SU-DHL-6 (cell line): ENCODE data around the gene CLDN4.

Experiments
- H2AFZ ChIP-seq: fragments of 200-600 bp; sonication (generic); 2 replicates; pipeline ENCODE4 v1.6.1; 2014; ENCODE audit warnings: low read depth, mild to moderate bottlenecking, moderate library complexity, mixed read lengths, antibody characterized with exemption, low read length; ENCODE audit not compliant: severe bottlenecking
- H3F3A ChIP-seq: fragments of 200-600 bp; shearing (Covaris generic); 2 replicates; pipeline ENCODE4 v1.6.0; 2016; ENCODE audit warnings: antibody characterized with exemption, mild to moderate bottlenecking; ENCODE audit not compliant: insufficient read depth
- H3K27ac ChIP-seq: fragments of 200-600 bp; sonication (generic); 2 replicates; pipeline ENCODE4 v1.5.1; 2016; ENCODE audit warnings: low read depth, mild to moderate bottlenecking, low read length, moderate library complexity, mixed read lengths
- H3K27me3 ChIP-seq: fragments of 200-600 bp; sonication (generic), shearing (Covaris generic); 2 replicates; pipeline ENCODE4 v1.6.0; 2014; ENCODE audit warnings: mild to moderate bottlenecking, low read length
- H3K36me3 ChIP-seq: fragments of 200-600 bp; sonication (generic); 2 replicates; pipeline ENCODE4 v1.6.1; 2014; ENCODE audit warnings: mild to moderate bottlenecking, low read length, mixed read lengths
- H3K4me2 ChIP-seq: fragments of 300-600, 200-600 bp; shearing (Covaris generic), sonication (generic); 2 replicates; pipeline ENCODE4 v1.6.0; 2014; ENCODE audit warnings: low read length, low read depth, mild to moderate bottlenecking; ENCODE audit not compliant: poor library complexity, severe bottlenecking
- H3K4me3 ChIP-seq: fragments of 200-600 bp; sonication (generic); 2 replicates; pipeline ENCODE4 v1.5.1; 2014; ENCODE audit warnings: antibody characterized with exemption, low read length, mild to moderate bottlenecking, mixed read lengths; ENCODE audit not compliant: insufficient read depth, poor library complexity, severe bottlenecking
- H3K79me2 ChIP-seq: fragments of 200-600 bp; sonication (generic); 2 replicates; pipeline ENCODE4 v1.6.1; 2014; ENCODE audit warnings: mild to moderate bottlenecking, low read length, moderate library complexity; ENCODE audit not compliant: insufficient read depth
- H3K9ac ChIP-seq: fragments of 200-600 bp; sonication (generic); 2 replicates; pipeline ENCODE4 v1.7.0; 2014; ENCODE audit warnings: mild to moderate bottlenecking, low read length
- H3K9me2 ChIP-seq: fragments of 200-600 bp; sonication (generic); replicated peaks from 2 replicates; pipeline ENCODE4 v1.6.1; 2014; ENCODE audit warnings: low read length; ENCODE audit not compliant: insufficient read depth
- H3K9me3 ChIP-seq: fragments of 200-600 bp; sonication (generic); 2 replicates; pipeline ENCODE4 v1.6.1; 2014; ENCODE audit warnings: low read length, mixed read lengths; ENCODE audit not compliant: insufficient read depth
- H4K20me1 ChIP-seq: fragments of 200-600 bp; sonication (generic); 2 replicates; pipeline ENCODE4 v1.6.1; 2014; ENCODE audit warnings: low read depth, mild to moderate bottlenecking, antibody characterized with exemption, low read length, moderate library complexity, mixed read lengths
- EZH2phosphoT487 ChIP-seq: fragments of 200-600 bp; sonication (generic), shearing (Covaris generic); conservative IDR thresholded peaks from 2 replicates; pipeline ENCODE4 v1.6.1; 2018; ENCODE audit warnings: mild to moderate bottlenecking, antibody characterized with exemption, low read length, moderate library complexity, mixed read lengths
- TF ChIP-seq, protein P1 (sequence below): fragments of 200-600 bp; sonication (generic); IDR thresholded peaks from one replicate; pipeline ENCODE4 v1.5.1; 2017; ENCODE audit warnings: antibody characterized with exemption, mild to moderate bottlenecking, low read length, moderate library complexity; ENCODE audit not compliant: insufficient read depth, poor library complexity, severe bottlenecking

CLDN4 gene

DNA sequence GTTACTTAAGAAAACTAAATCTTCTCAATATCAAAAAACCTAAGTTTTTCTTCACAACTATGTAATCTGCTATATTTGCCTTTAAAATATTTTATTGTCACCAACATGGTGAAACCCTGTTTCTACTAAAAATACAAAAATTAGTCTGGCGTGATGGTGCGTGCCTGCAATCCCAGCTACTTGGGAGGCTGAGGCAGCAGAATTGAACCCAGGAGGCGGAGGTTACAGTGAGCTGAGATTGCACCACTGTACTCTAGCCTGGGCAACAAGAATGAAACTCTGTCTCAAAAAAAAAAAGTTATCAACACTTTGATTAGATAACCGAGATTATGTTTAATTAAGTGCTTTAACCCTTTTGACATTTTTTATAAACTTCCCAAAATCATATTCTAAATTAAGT lies 28.3 kb upstream of the CLDN4 start:
- Histone ChIP-seq H3K9me2 (no peaks in the 10 kb centered on the region), H3K79me2 (no peaks in the 10 kb centered on the region), H3K9me3 (no peaks in the 10 kb centered on the region), H2AFZ (no peak overlapping the region), H4K20me1 (peaks cover 5% of the 10 kb centered on the region; the same call in 1 of the 2 replicates), H3F3A (peaks cover 7% of the 10 kb centered on the region; the same call in 1 of the 2 replicates), H3K4me2 (no peak overlapping the region), H3K9ac (no peak overlapping the region), H3K27me3 (no peaks in the 10 kb centered on the region; the same call in 1 of the 2 replicates), H3K27ac (no peak overlapping the region), H3K36me3 (no peaks in the 10 kb centered on the region), H3K4me3 (no peak overlapping the region)
- TF ChIP-seq, protein P1, sequence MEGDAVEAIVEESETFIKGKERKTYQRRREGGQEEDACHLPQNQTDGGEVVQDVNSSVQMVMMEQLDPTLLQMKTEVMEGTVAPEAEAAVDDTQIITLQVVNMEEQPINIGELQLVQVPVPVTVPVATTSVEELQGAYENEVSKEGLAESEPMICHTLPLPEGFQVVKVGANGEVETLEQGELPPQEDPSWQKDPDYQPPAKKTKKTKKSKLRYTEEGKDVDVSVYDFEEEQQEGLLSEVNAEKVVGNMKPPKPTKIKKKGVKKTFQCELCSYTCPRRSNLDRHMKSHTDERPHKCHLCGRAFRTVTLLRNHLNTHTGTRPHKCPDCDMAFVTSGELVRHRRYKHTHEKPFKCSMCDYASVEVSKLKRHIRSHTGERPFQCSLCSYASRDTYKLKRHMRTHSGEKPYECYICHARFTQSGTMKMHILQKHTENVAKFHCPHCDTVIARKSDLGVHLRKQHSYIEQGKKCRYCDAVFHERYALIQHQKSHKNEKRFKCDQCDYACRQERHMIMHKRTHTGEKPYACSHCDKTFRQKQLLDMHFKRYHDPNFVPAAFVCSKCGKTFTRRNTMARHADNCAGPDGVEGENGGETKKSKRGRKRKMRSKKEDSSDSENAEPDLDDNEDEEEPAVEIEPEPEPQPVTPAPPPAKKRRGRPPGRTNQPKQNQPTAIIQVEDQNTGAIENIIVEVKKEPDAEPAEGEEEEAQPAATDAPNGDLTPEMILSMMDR = no peak
- no peak for TF ChIP-seq EZH2phosphoT487

DNA sequence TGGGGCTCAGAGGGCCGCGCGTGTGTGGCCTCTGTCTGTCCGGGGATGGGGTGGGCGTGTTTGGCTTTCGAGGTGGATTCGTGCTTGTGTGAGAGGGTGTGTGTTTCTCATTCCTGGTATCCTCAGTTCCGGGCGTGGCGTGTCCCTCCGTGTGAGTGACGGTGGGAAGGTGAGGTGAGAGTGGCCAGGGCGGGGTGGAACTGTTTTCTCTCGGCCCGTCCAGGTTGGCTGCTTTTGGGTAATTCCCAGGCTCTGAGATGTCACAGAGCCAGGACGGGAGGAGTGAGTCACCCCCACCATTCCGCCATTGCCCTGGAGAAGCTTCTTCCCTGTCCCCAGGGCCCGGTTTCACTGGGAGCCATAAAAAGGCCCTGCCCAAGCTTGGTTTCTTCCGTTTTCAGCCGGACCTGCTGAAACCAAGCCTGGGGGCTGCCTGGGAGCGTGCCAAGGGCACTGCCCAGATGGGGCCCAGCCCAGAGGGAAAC lies 21.3 kb upstream of the CLDN4 start:
- Histone ChIP-seq H3K27ac (no peak overlapping the region), H3K9me2 (no peaks in the 10 kb centered on the region), H3K9me3 (no peaks in the 10 kb centered on the region), H4K20me1 (no peaks in the 10 kb centered on the region), H3K27me3 (no peaks in the 10 kb centered on the region; the same call in 1 of the 2 replicates), H3K36me3 (no peaks in the 10 kb centered on the region), H3K4me3 (no peak overlapping the region), H3K4me2 (no peak overlapping the region), H3F3A (no peaks in the 10 kb centered on the region), H3K9ac (no peak overlapping the region), H3K79me2 (no peaks in the 10 kb centered on the region), H2AFZ (no peak overlapping the region)
- TF ChIP-seq, protein P1 = no peak
- no peak for TF ChIP-seq EZH2phosphoT487

DNA sequence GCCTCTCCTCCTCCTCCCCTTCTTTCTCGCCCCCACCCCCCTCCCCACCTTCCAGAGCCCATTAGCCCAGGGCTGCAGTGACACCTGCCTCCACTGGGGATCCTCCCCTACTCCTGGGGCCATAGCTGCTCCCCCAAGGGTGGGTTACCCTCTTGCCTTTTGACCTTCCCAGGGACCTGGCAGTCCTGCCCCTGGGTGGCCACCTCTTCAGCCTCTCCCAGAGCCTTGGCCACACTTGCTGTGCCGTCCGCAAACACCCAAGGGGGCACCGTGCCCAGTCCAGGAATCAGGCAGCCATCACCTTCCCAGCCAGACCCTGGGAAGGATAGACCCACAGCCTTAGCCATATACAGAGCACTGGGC lies 19.8 kb upstream of the CLDN4 start:
- no peak for TF ChIP-seq EZH2phosphoT487
- TF ChIP-seq, protein P1 = no peak
- Histone ChIP-seq H3K9me2 (no peaks in the 10 kb centered on the region), H3K4me2 (no peak overlapping the region)

DNA sequence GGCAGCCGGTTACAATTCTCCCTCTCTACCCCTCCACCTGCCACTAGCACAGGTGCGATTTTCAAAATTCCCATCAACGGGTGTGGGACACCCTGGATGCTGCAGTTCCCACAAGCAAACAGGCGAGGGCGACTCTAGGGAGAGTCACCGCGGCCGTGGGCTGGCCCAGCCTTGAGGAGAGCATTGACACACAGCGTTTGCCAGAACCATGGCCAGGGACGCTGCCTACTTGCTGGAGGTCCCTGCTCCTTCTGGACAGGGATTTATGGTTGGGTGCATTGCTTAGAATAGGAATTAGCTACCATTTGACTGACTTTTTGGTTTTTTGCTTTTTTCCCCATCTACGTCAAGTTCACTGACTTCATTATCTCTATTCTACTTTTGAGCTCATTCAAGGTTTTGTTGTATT lies 19.0 kb upstream of the CLDN4 start:
- no peak overlapping the region for H3K4me3 ChIP-seq
- no peaks in the 10 kb centered on the region for H3K79me2 ChIP-seq
- no peak overlapping the region for H3K4me2 ChIP-seq
- H3K27ac ChIP-seq = no peak overlapping the region
- no peaks in the 10 kb centered on the region for H3K27me3 ChIP-seq
- no peaks in the 10 kb centered on the region for H3K36me3 ChIP-seq
- no peaks in the 10 kb centered on the region for H3K9me3 ChIP-seq
- H4K20me1 ChIP-seq = no peaks in the 10 kb centered on the region
- no peak for TF ChIP-seq EZH2phosphoT487
- TF ChIP-seq, protein P1 = peak; percentile 69
- H3F3A ChIP-seq = no peaks in the 10 kb centered on the region
- no peaks in the 10 kb centered on the region for H3K9me2 ChIP-seq
- H2AFZ ChIP-seq = no peak overlapping the region
- no peak overlapping the region for H3K9ac ChIP-seq

More for the DNA sequence above, 19.8 kb upstream of the CLDN4 start:
- Histone ChIP-seq H2AFZ (no peak overlapping the region), H3K27ac (no peak overlapping the region), H4K20me1 (no peaks in the 10 kb centered on the region), H3K9me3 (no peaks in the 10 kb centered on the region), H3K79me2 (no peaks in the 10 kb centered on the region), H3K4me3 (no peak overlapping the region), H3K27me3 (no peaks in the 10 kb centered on the region), H3K9ac (no peak overlapping the region), H3K36me3 (no peaks in the 10 kb centered on the region), H3F3A (no peaks in the 10 kb centered on the region)
